ENCODE data around the gene ERCC3.
"Not testable (repeated sequence)": the region's sequence is repeated elsewhere in the genome, so short reads cannot be mapped to it uniquely, and the experiment has no call there.

ERCC3 gene

GRCh38 chr2:127278959-127279358 lies 15.0 kb downstream of the ERCC3 start:
- DNase-seq: no peak

- no peak for DNase-seq
Observed at GRCh38 chr2:127277028-127277427, 16.9 kb downstream of the ERCC3 start.

- no peak for DNase-seq
Observed at GRCh38 chr2:127275789-127276188, 18.2 kb downstream of the ERCC3 start.

GRCh38 chr2:127275356-127275755 lies 18.6 kb downstream of the ERCC3 start:
- DNase-seq: no peak

- no peak for DNase-seq
Observed at GRCh38 chr2:127270663-127271062, 23.3 kb downstream of the ERCC3 start.

- DNase-seq: no peak
Observed at GRCh38 chr2:127261804-127262406, 32.0 kb downstream of the ERCC3 start.

GRCh38 chr2:127259355-127259754 lies 34.6 kb downstream of the ERCC3 start:
- no peak for DNase-seq

- DNase-seq: no peak
Observed at GRCh38 chr2:127256866-127257265, 37.1 kb downstream of the ERCC3 start.

- DNase-seq: no peak
Observed at GRCh38 chr2:127256381-127256780, 37.6 kb downstream of the ERCC3 start.

GRCh38 chr2:127255721-127256120 lies 38.2 kb downstream of the ERCC3 start:
- DNase-seq: no peak

- DNase-seq: no peak
Observed at GRCh38 chr2:127255146-127255545, 38.8 kb downstream of the ERCC3 start.

GRCh38 chr2:127254386-127254981 lies 39.5 kb downstream of the ERCC3 start:
- DNase-seq: no peak

- not testable (repeated sequence) for DNase-seq
Observed at GRCh38 chr2:127241184-127241583, 52.8 kb downstream of the ERCC3 start.

GRCh38 chr2:127239395-127239794 lies 54.5 kb downstream of the ERCC3 start:
- no peak for DNase-seq

GRCh38 chr2:127237768-127238167 lies 56.2 kb downstream of the ERCC3 start:
- not testable (repeated sequence) for DNase-seq

GRCh38 chr2:127235082-127235702 lies 58.8 kb downstream of the ERCC3 start:
- DNase-seq: no peak

GRCh38 chr2:127233710-127234109 lies 60.2 kb downstream of the ERCC3 start:
- no peak for DNase-seq

GRCh38 chr2:127231130-127231865 lies 62.6 kb downstream of the ERCC3 start:
- no peak for DNase-seq

GRCh38 chr2:127229555-127229954 lies 64.4 kb downstream of the ERCC3 start:
- no peak for DNase-seq

- no peak for DNase-seq
Observed at GRCh38 chr2:127228102-127228501, 65.8 kb downstream of the ERCC3 start.

- not testable (repeated sequence) for DNase-seq
Observed at GRCh38 chr2:127227264-127227660, 66.7 kb downstream of the ERCC3 start.

- no peak for DNase-seq
Observed at GRCh38 chr2:127226520-127227263, 67.3 kb downstream of the ERCC3 start.

- DNase-seq: no peak
Observed at GRCh38 chr2:127226132-127226519, 67.8 kb downstream of the ERCC3 start.

All from central memory CD4-positive, alpha-beta T cell (primary cell).